Ectodermal cell (in vitro differentiated cells): ENCODE results near the gene INSM1.
A peak's percentile ranks its signal among the peaks of the same experiment; 100 is the strongest.

Source experiments
- H3K27ac ChIP-seq: 2 replicates; pipeline ENCODE4 v1.7.0; 2013; ENCODE audit warnings: mild to moderate bottlenecking, low read depth, low read length; ENCODE audit not compliant: insufficient read depth, poor library complexity, severe bottlenecking
- H3K27me3 ChIP-seq: 2 replicates; pipeline ENCODE4 v1.7.0; 2013; ENCODE audit warnings: mild to moderate bottlenecking, low read length; ENCODE audit not compliant: insufficient read depth, control insufficient read depth, poor library complexity, severe bottlenecking
- H3K36me3 ChIP-seq: one replicate; pipeline ENCODE4 v1.7.0; 2013; ENCODE audit warnings: low read length; ENCODE audit not compliant: control insufficient read depth, insufficient read depth
- H3K4me1 ChIP-seq: one replicate; pipeline ENCODE4 v1.7.0; 2013; ENCODE audit warnings: low read length; ENCODE audit not compliant: control insufficient read depth, insufficient read depth
- H3K4me3 ChIP-seq: 2 replicates; pipeline ENCODE4 v1.7.0; 2013; ENCODE audit warnings: low read depth, low read length, control low read depth; ENCODE audit not compliant: insufficient read depth
- H3K9me3 ChIP-seq: 2 replicates; pipeline ENCODE4 v1.7.0; 2013; ENCODE audit warnings: mild to moderate bottlenecking, low read length, moderate library complexity; ENCODE audit not compliant: control insufficient read depth
- WGBS, 2 experiments: methylation state at CpG; one replicate each; pipeline ENCODE4 v1.1.7; 2013; ENCODE audit warnings: missing lambda C conversion rate in 2 of 2; 5-methylcytosine and 5-hydroxymethylcytosine counted together

Gene INSM1

GRCh38 chr20:20360464-20360863 lies 7.4 kb upstream of the INSM1 start:
- no peaks in the 10 kb centered on the region for H3K36me3 ChIP-seq
- H3K27ac ChIP-seq: no peak overlapping the region
- no peak overlapping the region for H3K4me3 ChIP-seq
- H3K4me1 ChIP-seq: peaks cover 21% of the 10 kb centered on the region
- peaks cover 70% of the 10 kb centered on the region for H3K27me3 ChIP-seq
- WGBS, 2 experiments: 7 to 8% methylated on average over 6 of the region's 6 CpGs
- H3K9me3 ChIP-seq: no peaks in the 10 kb centered on the region

GRCh38 chr20:20362774-20363433 lies 5.0 kb upstream of the INSM1 start:
- Histone ChIP-seq H3K36me3 (no peaks in the 10 kb centered on the region), H3K27ac (peak overlapping the region; percentile 18), H3K27me3 (peaks cover 94% of the 10 kb centered on the region), H3K4me1 (peaks cover 24% of the 10 kb centered on the region), H3K4me3 (no peak overlapping the region), H3K9me3 (no peaks in the 10 kb centered on the region)
- 0 to 1% methylated on average over 16 to 17 of the region's 17 CpGs for whole genome bisulfite sequencing, 2 experiments

- Histone ChIP-seq H3K27me3 (peaks cover 98% of the 10 kb centered on the region), H3K36me3 (no peaks in the 10 kb centered on the region), H3K4me1 (peaks cover 24% of the 10 kb centered on the region), H3K9me3 (no peaks in the 10 kb centered on the region), H3K4me3 (peak overlapping the region; percentile 9), H3K27ac (no peak overlapping the region)
- WGBS, 2 experiments: 1% methylated on average over 15 of the region's 15 CpGs
Observed at GRCh38 chr20:20363434-20363798, 4.5 kb upstream of the INSM1 start.

DNA sequence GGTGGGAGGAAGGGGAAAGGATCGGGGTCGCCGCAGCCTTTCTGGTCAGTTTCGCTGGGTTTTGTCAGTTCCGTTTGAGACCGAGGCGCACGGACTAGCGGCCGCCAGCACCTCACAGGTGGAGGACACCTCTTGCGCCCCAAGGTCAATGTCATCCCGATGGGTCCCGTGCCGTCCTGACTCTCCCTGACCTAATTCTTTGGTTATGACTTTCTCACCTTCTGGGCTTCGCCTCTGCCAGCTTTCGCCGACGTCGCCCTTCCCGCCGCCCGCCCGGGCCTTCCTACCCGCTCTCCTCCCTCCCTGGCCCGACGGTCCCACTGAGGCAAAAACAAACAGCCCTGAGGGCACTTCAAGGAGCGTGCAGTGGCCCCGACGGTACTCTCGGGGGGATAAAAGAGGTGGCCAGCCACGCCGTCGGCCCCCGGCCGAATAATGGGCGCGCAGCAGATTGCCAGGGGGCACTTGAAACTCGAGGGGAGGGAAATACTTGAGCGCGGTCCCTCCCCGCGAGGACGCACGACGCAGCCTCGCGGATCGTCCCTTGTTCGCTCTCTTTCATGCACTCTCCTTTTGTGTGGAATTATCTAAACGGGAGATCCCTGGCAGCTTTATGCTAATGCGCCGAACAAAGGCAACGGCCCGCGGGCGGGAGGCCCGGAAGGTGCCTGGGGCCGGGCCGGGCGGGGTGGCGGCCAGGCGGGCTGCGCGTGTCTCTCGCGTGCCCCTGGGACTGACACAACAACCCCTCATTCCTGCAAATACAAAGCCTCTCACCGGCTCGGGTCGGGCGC lies 3.9 kb upstream of the INSM1 start:
- H3K27ac ChIP-seq: no peak overlapping the region
- H3K4me3 ChIP-seq: peak overlapping the region; percentile 9

GRCh38 chr20:20364593-20365479 lies 3.1 kb upstream of the INSM1 start:
- peaks cover 31% of the 10 kb centered on the region for H3K4me1 ChIP-seq
- H3K27me3 ChIP-seq: peaks cover 100% of the 10 kb centered on the region

More for the DNA sequence above, 3.9 kb upstream of the INSM1 start:
- Histone ChIP-seq H3K4me1 (peaks cover 24% of the 10 kb centered on the region), H3K9me3 (no peaks in the 10 kb centered on the region), H3K36me3 (no peaks in the 10 kb centered on the region), H3K27me3 (peaks cover 98% of the 10 kb centered on the region)
- WGBS, 2 experiments: 0 to 1% methylated on average over 70 of the region's 70 CpGs

DNA sequence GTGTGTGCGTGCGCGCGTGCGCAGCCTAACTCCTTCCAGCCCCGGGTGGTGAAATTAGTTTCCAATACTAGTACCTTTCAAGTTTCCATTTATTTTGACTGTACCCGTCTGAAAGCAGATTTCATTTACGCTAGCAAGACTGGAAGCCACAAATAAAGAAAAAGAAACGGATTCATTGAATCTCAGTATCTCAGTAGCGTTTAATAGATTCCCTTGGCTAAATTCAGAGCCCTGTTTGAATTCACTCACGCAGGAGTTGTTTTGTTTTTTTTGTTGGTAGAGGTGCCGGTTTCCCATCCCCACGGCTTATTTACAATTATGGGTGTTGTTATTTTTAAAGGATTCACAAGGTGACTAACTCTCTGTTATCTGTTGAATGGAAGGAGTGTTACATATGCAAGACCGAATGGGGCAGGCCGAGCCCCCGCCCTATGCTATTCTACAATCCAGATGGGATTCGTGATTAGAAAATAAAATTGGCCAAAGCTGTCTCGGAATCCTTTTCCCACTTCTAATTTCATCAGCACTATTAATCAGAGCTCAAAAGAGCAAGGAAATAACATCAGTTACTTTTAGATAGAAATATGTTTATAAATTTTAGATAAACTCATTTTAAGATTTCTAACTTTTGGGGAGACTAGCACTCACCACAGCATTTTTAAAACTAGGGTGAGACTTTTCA lies 2.3 kb upstream of the INSM1 start:
- Histone ChIP-seq H3K9me3 (no peaks in the 10 kb centered on the region), H3K4me3 (no peak overlapping the region), H3K27ac (no peak overlapping the region), H3K4me1 (peaks cover 33% of the 10 kb centered on the region), H3K27me3 (peaks cover 100% of the 10 kb centered on the region), H3K36me3 (no peaks in the 10 kb centered on the region)
- 4% methylated on average over 18 of the region's 18 CpGs for WGBS, 2 experiments

More at GRCh38 chr20:20364593-20365479, 3.1 kb upstream of the INSM1 start:
- no peak overlapping the region for H3K27ac ChIP-seq
- no peaks in the 10 kb centered on the region for H3K9me3 ChIP-seq
- no peaks in the 10 kb centered on the region for H3K36me3 ChIP-seq
- WGBS, 2 experiments: 2% methylated on average over 70 of the region's 70 CpGs
- peak overlapping the region; percentile 0 for H3K4me3 ChIP-seq

- Histone ChIP-seq H3K4me1 (peaks cover 33% of the 10 kb centered on the region), H3K27ac (no peak overlapping the region), H3K36me3 (no peaks in the 10 kb centered on the region), H3K4me3 (peak overlapping the region; percentile 13), H3K27me3 (peaks cover 100% of the 10 kb centered on the region), H3K9me3 (no peaks in the 10 kb centered on the region)
- WGBS, 2 experiments: 1 to 2% methylated on average over 16 to 19 of the region's 19 CpGs
Observed at GRCh38 chr20:20366551-20366875, 1.4 kb upstream of the INSM1 start.

- H3K27ac ChIP-seq: peak overlapping the region; percentile 67
- no peaks in the 10 kb centered on the region for H3K9me3 ChIP-seq
- peaks cover 33% of the 10 kb centered on the region for H3K4me1 ChIP-seq
- peak overlapping the region; percentile 40 for H3K4me3 ChIP-seq
- H3K36me3 ChIP-seq: no peaks in the 10 kb centered on the region
- WGBS, 2 experiments: 0 to 1% methylated on average over 63 of the region's 63 CpGs
- peaks cover 100% of the 10 kb centered on the region for H3K27me3 ChIP-seq
Observed at GRCh38 chr20:20366876-20367574, 879 bp upstream of the INSM1 start.

- Histone ChIP-seq H3K36me3 (no peaks in the 10 kb centered on the region), H3K4me1 (peaks cover 22% of the 10 kb centered on the region), H3K9me3 (no peaks in the 10 kb centered on the region), H3K27ac (no peak overlapping the region), H3K4me3 (peak overlapping the region; percentile 40), H3K27me3 (peaks cover 100% of the 10 kb centered on the region)
- WGBS, 2 experiments: 0 to 1% methylated on average over 130 of the region's 130 CpGs
Observed at GRCh38 chr20:20368418-20369249, 730 bp downstream of the INSM1 start.
